GM18868 (cell line): ENCODE data around the gene ZBTB44.
A peak's percentile ranks its signal among the peaks of the same experiment; 100 is the strongest.
"Not testable (repeated sequence)": the region's sequence is repeated elsewhere in the genome, so short reads cannot be mapped to it uniquely, and the experiment has no call there.

Experiments
- ATAC-seq: cut with Tn5 transposase; IDR thresholded peaks from one replicate; pipeline ENCODE4 v1.9.1; 2021; ENCODE audit warnings: mild to moderate bottlenecking, moderate library complexity; ENCODE audit not compliant: unreplicated experiment

Gene ZBTB44

DNA sequence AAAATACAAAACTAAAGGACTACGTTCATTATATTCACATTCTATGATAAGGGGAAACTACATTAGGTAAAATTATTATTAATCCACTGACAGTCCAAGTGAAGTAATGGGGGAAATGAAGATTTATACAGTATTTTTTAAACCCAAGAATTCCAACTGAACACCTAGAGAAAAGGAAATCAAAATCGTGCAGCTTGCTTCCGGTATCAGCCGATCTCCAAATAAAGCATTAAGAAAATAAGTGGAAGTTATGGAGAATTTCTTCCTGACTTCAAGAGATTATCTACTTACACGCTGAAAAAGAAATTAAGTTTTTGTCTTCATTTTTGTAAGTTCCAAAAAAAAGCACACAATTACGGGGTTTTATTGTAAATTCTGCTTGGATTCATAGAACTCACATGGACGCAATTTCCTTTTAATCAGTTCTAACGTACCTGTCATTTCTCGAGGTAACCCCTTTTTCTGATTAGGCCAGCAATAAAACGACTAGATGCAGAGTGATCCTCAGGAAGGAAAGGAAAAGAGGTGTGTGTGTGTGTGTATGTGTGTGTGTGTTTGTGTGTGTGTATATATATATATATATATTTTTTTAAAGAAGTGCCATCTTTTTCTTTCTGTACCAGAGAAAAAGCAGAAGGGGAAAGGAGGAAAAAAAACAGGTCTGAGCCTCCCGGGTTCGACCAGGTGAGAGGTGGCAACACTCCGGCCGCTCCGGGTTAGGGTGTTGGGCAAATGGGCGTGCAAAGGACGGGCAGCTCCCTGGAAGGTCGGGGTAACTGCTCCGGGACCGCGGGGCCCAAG, 1.1 kb downstream of the ZBTB44 start:
- no peak for ATAC-seq

DNA sequence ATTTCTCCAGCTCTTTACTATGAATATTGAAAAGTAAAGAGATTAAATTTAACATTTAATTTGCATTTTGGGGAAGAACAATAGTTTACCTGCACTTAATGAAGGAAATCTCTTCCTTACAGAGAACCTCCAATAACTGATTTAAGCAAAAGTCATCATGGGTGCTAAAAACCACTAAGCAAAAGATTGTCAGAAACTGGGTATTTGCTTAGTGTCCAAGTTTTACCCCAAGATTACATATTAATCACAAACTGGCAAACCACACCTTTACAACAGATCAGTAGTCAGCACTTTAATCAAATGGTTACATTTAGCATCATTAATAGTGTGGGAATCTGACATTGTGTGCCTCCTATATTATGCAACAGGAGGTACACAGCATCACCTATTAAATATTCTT, 2.7 kb downstream of the ZBTB44 start:
- no peak for ATAC-seq

DNA sequence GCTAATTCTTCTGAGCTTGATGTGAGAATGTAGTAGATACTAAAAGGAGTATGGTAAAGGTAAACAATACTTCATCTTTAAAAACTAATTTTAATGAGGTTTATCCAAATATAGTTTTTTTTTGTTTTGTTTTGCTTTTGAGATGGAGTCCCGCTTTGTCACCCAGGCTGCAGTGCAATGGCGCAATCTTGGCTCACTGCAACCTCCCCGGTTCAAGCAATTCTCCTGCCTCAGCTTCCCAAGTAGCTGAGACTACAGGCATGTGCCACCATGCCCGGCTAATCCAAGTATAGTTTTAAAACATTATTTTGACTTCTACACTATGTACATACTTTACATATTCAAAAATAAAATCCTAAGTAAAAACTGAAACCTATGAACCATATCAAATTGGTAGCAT, 4.1 kb downstream of the ZBTB44 start:
- ATAC-seq = no peak

DNA sequence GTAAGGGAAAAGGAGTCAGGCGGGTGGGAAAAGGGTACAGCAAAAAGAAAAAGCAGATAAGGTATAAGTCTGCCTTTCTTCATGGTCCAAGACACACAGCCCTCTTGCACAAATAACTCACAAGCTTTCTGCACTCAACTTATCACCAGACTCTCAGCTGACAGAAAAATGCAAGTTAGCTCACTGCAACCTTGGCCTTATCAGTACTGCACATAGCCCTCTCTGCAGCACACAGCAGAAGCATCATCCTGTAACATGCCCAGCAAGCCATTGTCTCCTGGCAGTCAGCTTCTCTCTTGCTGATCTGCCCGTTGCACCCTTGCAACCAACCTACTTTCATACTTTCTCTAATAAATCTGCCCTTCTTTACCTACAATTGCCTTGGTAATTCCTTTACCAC, 5.8 kb downstream of the ZBTB44 start:
- ATAC-seq = no peak

DNA sequence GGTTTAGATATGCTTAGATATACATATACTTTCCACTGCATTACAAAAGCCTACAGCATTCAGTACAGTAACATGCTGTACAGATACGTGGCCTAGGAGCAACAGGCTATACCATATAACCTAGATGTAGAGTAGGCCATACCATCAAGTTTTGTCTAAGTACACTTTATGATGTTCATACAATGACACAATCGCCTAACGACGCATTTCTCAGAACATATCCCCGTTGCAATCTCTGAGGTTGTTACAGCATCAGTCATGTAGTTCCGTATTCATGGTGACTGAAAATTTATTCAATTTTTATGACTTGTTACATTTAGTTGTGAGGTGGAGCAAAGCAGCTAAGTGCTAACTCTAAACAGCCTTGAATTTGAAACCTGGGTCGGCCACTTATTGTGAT, 6.7 kb downstream of the ZBTB44 start:
- ATAC-seq = no peak

DNA sequence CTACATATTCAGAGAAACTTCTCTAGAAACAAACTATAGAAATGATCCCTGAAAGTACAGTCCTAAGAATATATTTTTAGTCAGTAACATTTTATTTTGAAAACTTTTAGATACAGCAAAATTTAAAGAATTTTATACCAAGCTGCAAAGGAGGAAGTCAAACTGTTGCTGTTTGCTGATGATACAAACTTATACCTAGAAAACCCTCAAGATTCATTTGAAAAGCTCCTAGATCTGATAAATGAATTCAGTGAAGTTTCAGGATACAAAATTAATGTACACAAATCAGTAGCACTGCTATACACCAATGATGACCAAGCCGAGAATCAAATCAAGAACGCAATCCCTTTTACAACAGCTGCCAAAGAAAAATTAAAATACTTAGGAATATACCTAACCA, 10.1 kb downstream of the ZBTB44 start:
- no peak for ATAC-seq

DNA sequence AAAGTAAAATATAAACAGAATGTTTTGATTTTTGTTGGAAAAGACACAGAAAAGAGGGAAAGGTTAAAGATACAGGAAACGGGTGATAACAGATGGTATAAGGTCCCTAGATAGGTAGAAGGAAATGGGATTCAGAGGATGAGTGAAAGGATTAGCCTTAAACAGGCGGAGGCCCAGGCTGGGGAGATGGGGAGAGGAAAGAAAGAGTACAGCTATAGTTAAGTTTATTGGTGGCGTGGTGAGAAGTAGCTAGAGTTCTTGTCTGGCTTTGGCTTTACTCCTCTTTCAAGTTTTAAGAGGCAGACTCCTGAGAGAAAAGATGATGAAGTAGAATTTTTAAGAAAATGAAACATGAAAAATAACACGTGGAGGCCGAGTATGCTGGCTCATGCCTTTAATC, 13.7 kb downstream of the ZBTB44 start:
- no peak for ATAC-seq

DNA sequence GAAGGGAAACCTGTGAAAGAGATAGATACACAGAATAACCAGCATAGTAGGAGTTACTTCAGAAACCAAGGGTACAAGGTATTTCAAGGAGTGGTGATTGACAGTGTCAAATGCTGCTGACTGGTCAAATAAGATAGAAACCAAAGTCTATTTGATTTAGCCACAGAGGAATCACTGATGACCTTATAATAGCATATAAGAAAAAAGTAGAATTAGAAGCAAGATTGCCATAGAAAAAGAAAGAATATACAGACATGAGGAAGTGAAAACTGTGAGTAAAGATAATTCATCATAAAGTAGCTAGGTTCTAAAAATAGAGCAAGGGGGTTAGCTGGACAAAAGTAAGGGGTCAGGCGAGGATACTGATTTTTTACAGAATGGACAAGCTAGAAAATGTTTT, 14.2 kb downstream of the ZBTB44 start:
- ATAC-seq = peak; percentile 72

DNA sequence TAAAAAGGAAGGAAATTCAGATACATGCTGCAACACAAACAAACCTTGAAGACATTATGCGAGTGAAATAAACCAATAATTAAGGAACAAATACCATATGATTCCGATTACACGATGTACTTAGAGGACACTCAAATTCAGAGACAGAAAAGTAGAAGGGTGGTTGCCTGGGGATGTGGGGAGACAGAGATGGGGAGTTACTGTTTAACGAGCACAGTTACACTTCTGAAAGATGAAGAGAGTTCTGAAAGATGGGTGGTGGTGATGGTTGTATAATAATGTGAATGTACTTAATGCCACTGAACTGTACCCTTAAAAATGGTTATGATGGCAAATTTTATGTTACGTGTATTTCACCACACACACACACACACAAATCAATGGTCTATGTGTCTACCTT, 14.7 kb downstream of the ZBTB44 start:
- ATAC-seq = no peak

DNA sequence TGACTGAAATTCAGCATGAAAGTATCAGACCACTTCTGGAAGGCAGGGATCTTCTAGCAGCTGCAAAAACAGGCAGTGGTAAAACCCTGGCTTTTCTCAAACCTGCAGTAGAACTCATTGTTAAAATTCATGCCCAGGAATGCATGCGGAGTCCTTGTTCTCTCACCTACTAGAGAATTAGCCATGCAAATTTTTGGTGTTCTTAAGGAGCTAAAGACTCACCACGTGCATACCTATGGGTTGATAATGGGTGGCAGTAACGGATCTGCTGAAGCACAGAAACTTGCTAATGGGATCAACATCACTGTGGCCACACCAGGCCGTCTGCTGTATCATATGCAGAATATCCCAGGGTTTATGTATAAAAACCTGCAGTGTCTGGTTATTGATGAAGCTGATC, 19.1 kb downstream of the ZBTB44 start:
- no peak for ATAC-seq

DNA sequence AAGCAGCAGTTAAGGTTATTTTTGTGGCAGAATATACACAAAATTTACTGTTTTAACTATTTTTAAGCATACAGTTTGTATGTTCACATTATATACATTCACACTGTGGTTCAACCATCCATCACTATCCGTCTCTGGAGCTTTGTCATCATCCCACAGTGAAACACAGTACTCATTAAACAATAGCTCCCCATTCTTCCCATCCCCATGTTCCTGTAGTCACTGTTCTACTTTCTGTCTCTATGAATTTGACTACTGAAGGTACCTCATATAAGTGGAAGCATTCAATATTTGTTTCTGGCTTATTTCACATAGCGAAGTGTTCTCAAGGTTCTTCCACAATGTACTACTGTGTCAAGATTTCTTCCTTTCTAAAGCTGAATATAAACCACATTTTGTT, 32.6 kb downstream of the ZBTB44 start:
- no peak for ATAC-seq

DNA sequence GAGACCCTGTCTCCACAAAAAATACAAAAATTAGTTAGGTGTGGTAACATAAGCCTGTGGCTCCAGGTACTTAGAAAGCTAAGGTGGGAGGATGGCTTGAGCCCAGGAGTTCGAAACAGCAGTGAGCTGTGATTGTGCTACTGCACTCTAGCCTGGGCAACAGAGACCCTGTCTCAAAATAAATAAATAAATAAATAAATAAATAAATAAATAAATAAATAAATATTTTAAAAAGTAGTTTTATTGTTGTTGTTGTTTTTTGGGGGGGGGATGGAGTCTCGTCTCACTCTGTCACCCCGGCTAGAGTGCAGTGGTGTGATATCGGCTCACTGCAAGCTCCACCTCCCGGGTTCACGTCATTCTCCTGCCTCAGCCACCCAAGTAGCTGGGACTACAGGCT, 33.4 kb downstream of the ZBTB44 start:
- not testable (repeated sequence) for ATAC-seq

DNA sequence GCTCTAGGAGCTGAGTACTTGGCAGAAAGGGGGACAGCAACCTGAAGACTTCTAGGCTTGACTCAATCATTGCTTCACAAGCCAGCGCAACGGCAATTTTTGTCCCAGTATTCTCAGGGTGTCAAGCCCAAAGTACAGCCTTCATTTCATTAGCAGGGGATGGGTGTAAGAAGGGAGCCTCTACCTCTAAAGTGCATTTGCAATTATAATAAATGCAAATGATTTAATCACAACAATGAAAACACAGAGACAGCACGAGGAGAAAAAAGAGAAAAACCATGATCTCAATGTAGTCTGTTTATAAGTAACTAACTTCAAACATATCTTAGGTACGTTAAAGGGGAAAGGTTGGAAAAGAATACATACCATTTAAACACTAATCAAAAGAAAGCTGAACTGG, 34.7 kb downstream of the ZBTB44 start:
- ATAC-seq = no peak

DNA sequence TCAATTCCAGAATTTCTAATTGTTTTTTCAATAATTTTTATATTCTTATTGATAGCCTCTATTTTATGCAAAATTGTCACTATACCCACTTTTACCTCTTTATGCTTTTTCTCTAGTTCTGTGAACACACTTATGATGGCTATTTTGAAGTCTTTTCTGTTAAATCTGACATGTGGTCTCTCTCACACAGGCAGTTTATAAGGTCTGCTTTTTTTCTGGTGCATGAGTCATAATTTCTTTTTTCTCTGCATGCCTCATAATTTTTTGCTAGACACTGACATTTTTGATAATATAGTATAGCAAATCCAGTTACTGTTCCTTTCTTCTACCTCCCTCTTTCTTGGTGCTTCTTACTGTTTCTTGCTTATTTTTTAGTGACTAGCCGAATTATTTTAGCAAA, 36.0 kb downstream of the ZBTB44 start:
- no peak for ATAC-seq

DNA sequence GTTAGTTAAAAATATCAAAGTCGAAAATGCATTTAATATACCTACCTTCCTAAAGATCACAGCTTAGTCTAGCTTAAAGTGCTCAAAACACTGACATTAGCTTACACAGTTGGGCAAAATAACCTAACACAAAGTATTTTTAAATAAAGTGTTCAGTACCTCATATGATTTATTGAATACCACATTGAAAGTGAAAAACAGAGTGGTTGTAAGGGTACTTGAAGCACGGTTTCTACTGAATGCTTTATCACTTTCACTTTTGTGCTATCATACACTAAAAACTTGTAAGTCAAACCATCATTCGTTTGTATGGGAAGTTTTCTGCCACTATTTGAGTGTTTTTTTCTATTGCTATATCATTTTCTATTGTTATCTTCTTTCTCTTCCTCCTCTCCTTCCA, 36.6 kb downstream of the ZBTB44 start:
- ATAC-seq = peak; percentile 75

DNA sequence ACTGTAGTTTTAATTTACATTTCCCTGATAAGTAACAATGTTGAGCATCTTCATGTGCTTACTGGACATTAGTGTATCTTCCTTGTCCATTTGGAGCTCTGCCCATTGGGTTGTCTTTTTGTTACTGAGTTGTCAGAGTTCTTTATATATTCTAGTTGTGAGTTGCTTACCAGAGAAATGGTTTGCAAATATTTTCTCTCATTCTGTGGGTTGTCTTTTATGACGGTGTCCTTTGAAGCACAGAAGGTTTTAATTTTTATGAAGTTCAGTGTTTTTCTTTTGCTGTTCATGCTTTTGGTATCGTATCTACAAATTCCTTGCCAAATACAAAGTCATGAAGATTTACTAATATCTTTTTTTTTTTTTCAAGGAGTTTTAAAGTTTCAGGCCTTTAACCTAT, 42.4 kb downstream of the ZBTB44 start:
- ATAC-seq = no peak

DNA sequence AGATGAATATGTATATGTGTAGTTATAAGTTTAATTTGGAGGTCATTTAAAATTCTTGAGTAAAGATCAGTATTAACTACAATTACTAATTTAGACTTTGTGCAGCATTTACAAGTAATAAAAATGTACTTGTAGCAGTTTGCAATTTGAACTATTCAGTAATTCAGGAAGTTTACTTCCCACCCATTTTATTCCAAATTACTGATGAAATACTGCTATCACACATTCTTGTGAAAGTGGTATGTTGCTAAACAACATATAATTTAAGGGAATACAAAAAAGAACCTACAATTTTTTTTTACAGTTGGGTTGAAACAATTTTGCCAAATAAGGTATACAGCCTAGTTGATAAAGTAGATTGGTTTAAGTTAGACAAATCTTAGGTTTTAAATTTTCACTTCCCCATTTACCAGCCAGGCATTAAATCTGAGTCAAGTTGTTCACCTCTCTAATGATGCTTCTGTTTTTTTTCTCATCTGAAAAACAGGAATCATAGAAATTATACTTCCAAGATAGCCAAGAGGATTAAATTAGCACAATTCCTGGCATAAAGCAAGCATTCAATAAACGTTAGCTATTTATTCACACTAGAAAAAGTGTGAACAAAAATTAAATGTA, 45.3 kb downstream of the ZBTB44 start:
- peak; percentile 93 for ATAC-seq

DNA sequence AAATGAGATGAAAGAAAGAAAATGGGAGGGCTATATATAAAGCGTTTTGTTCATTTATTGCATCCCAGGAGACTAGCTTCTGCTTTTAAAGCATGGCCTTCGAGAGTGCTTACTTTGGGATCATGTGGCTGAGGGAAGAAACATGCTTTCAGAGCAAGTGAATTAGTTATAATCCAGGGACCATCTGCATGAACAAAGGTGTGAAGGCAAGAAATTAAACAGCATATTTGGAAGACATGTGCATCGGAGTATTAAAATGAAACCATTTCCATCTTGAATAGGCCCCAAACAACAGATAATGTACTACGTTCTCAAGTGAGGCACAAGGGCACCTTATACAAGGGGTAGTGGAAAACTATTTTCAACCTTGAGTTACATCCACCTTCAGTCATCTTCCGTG, 51.4 kb downstream of the ZBTB44 start:
- ATAC-seq = no peak

DNA sequence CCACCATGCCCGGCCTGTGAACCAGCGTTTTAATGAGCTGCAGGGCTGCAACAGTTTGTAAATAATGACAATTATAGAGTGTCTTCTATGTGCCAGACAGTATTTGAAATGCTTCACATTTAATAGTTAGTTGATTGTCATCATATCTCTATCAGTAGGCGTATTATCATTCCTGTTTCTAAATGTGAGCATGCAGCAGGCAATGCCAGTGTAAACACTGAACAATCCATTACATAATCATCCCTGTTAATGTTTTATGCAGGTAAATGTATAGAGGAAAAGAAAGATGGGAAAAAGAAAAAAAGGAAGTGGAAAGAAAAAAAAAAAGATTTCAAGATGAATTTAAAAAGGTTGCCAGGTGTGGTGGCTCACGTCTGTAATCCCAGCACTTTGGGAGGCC, 52.3 kb downstream of the ZBTB44 start:
- no peak for ATAC-seq

DNA sequence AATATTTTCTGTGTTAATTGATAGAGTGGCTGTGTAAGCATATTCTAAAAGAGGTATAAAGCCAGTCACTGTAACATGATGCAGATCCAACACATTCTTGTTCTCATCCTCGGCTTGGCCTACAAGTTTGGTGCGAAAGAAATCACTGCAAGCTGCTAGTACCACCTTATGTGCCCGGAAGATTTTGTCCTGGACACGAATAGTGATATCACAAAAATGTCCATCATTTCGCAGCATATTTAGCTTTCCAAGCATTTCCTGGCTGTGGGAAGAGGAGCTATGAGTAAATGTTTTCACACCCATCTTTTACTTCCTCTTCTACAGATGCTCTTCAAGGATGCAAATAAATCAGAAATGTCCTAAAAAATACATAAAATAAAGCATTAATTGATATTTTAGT, 53.1 kb downstream of the ZBTB44 start:
- ATAC-seq = no peak

DNA sequence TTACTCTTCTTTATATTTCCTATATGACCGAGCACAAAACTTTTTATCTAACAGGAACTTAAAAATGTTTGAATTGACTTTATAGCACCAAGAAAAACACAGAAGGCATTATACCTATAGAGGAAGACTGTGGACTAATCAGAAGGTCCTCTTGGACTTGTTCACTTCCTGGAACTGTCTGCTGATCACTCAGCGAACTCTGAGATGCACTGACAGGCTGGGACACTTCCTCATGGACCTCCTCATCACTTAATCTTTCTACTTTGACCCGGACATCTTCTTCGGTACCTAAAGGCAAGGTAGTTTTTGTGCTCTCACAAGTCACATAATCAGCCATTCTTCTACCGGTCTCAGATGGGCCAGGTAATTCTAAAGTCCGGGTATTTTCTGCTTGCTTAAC, 54.0 kb downstream of the ZBTB44 start:
- ATAC-seq = no peak

DNA sequence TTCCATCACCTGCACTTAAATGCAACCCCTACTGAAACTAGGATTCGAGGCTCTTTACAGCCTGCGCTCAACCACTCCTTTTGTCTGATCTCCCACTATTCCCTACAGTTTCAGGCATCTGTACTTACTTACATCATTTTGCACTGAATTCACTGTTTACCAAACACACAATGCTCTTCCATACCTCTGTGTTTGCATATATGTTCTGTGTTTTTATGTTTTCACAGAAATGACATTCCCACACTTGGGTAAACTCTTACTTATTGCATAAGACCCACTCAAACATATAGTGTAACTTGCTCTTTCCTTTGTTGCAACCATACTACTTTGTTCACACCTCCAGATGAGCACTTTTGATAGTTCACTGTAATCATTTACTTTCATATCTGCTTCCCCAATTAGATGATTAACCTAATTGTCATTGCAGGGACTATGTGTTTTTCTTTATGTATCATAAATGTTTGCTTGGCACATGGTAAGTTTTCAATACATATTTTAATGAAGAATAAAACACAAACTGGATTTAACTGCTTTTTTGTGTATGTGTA, 54.6 kb downstream of the ZBTB44 start:
- ATAC-seq = no peak

DNA sequence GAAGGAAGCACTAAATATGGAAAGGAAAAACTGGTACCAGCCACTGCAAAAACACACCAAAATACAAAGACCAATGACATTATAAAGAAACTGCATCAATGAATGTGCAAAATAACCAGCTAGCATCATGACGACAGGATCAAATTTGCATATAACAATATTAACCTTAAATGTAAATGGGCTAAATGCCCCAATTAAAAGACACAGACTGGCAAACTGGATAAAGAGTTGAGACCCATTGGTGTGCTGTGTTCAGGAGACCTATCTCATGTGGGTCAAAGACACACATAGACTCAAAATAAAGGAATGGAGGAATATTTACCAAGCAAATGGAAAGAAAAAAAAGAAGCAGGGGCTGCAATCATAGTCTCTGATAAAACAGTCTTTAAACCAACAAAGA, 63.0 kb downstream of the ZBTB44 start:
- not testable (repeated sequence) for ATAC-seq
